Measurements from ENCODE around the gene ARX.

GRCh38 chrX:24955372-24955930 lies 60.3 kb downstream of the ARX start:
- TF ChIP-seq CTCF (conservative IDR thresholded peaks at IDR 0.05; ENCODE audit: low read depth, low read length) (no peak), EZH2 (IDR thresholded peaks at IDR 0.05; ENCODE audit: low read length, unreplicated experiment) (no peak)

Data from PC-3 (cell line).